ENCODE data around the gene AMPH. TPM values are rescaled to one million over a fixed set of nuclear protein-coding genes. Genes with fewer than 3 reads are reported as not detected.

The AMPH gene
- total and polyA plus RNA-seq, 9 of the 15 experiments (the other 6 are each of a cell fraction or from before 2014, with no cell fraction given), result 0.03 to 0.35 TPM; not detected in 7

DNA sequence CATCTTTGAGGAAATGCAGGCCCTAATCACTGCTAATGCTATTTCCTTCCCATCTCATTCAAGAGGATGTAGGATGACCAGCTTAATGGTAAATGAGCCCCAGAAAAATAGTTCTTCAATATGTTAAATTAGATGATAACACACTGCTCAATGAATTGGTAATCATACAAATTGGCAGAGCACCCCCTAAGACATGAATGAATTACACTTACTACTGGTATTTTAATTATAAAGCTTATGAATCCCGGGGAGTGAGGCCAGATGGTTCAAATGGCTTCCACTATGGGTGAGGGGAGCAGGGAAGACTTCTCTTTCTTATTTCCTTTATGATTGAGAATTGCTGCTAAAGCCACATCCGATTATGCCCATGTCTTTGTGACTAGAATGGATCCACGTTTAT is 198.5 kb downstream of the AMPH start:
- Histone ChIP-seq H3K4me1 (replicated peaks in 1 of 2; ENCODE audit: control insufficient read depth in 2 of 2, insufficient read depth in 2 of 2, low read length in 2 of 2) (no peaks in the 10 kb centered on the region), H3K9me1 (ENCODE audit: control insufficient read depth, insufficient read depth, low read length) (no peaks in the 10 kb centered on the region), H3K4me2 (ENCODE audit: insufficient read depth, low read length) (no peak overlapping the region), H4K20me1 (replicated peaks; ENCODE audit: control insufficient read depth, insufficient read depth, low read length) (no peaks in the 10 kb centered on the region; the same call in 1 of the 2 replicates), H3K27ac (ENCODE audit: extremely low read depth, low read depth, low read length) (no peak overlapping the region), H3K36me3 (ENCODE audit: control insufficient read depth, insufficient read depth, low read length) (no peaks in the 10 kb centered on the region), H3K9ac (ENCODE audit: insufficient read depth in 1 of 2, low read depth in 2 of 2, low read length in 2 of 2) (no peak overlapping the region), H3K9me3 (replicated peaks; ENCODE audit: control insufficient read depth, insufficient read depth, low read depth, low read length) (no peaks in the 10 kb centered on the region), H3K4me3 (no peak overlapping the region), H2AFZ (ENCODE audit: low read depth, low read length) (no peak overlapping the region), H3K79me2 (ENCODE audit: control insufficient read depth, insufficient read depth, low read length) (no peaks in the 10 kb centered on the region), H3K27me3 (ENCODE audit: control insufficient read depth in 2 of 2, insufficient read depth in 2 of 2, low read length in 2 of 2) (peaks cover 0 to 7% of the 10 kb centered on the region in 2 experiments; a peak in 1 of 5 replicates)
- ChIA-PET POLR2A (no interaction called here), CTCF (ENCODE audit: low intra/inter-chr PET ratio) (no interaction called here)
- WGBS (ENCODE audit: insufficient coverage, low coverage, missing lambda C conversion rate), result 0% methylated on average over 3 of the region's 3 CpGs
- TF ChIP-seq PHF8 (IDR thresholded peaks at IDR 0.05; ENCODE audit: borderline replicate concordance, low read length) (no peak), DPF2 (IDR thresholded peaks at IDR 0.05) (no peak), ELF2 (CRISPR knock-in tag; IDR thresholded peaks at IDR 0.05) (no peak), RBM17 (IDR thresholded peaks at IDR 0.05; ENCODE audit: borderline replicate concordance, low read depth, low read length) (no peak), SRSF3 (IDR thresholded peaks at IDR 0.05; ENCODE audit: insufficient read depth, low read length) (no peak), CEBPB (tag; IDR thresholded peaks at IDR 0.05) (no peak), SRF (CRISPR knock-in tag; IDR thresholded peaks at IDR 0.05) (no peak), ZNF57 (CRISPR knock-in tag; IDR thresholded peaks at IDR 0.05) (no peak), POLR3A (IDR thresholded peaks at IDR 0.05; ENCODE audit: borderline replicate concordance, extremely low read depth, insufficient read depth, insufficient read length) (no peak), RNF2 (IDR thresholded peaks at IDR 0.05) (no peak), MTF1 (CRISPR knock-in tag; IDR thresholded peaks at IDR 0.05; ENCODE audit: borderline replicate concordance) (no peak)
- TF ChIP-seq, protein P1, sequence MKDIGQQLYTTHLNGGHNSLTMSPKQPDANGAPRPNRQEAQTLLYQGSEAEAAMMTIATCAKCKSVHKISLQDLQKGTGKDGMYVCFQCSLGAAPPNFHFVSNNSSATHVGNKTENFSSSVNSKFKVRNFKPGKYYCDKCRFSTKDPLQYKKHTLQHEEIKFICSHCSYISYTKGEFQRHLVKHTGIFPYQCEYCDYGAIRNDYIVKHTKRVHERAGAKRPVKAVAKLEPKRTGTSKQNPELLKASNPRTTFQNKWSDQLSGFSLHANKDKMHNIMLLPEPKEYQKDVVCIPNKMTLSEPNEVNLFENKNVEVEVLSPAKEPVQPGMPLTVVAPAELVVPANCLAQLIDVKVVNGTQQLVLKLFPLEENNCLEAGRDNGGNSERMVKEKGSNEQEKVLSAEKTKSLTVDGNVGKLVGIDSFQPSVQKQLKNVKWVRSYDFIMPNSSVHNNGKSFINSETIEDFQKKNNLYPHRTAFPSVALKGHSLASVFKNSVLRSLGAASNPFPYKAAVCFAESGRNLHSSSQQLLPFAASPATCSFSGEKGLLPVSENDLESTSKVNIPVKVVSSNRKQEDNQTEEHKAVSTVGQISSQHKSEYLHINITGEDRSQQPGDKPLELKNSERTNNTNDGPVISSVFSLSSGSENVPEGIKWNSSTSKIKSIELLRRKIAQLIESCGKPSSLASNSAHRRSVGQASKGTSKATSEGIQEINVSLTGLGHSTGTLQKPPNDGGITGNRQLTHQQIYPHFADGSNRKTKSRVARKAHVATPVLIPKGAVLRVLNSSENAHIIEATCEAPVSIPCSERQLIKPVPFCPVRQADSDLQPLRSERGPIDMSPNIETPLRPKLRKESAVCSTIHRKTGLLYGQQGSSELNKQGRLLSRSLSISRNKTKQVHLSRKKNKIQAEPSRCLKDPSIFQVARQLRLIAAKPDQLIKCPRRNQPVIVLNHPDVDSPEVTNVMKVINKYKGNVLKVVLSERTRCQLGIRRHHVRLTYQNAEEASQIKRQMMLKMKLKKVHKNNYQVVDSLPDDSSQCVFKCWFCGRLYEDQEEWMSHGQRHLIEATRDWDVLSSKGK (CRISPR knock-in tag; IDR thresholded peaks at IDR 0.05), result no peak
- in situ Hi-C loops (cut with MboI) (no loop called here), intact Hi-C loops (cut with micrococcal nuclease) (no loop called here)
- no TSS peak for BruUV-seq (replicated peaks)
- DNase-seq (ENCODE audit: extremely low read depth in 1 of 4, low spot score in 3 of 4) (no peak), FAIRE-seq (no peak), ATAC-seq (no peak)

All from K562 (cell line).